Caki2 (cell line): Measurements from ENCODE around the gene COG1. TPM values are rescaled to one million over a fixed set of nuclear protein-coding genes. Genes with fewer than 3 reads are reported as not detected.

Experiments
- DNase-seq: peaks from one replicate; pipeline ENCODE4 v3.0.0-alpha.2; 2015; ENCODE audit warnings: low read depth
- in situ Hi-C: cut with HindIII; loops from 2 replicates; pipeline ENCODE4 v1.10.0; 2016; ENCODE audit warnings: low sequenced_read_pairs, low pct_unique_long_range_greater_than_20kb, mixed read lengths
- total RNA-seq: library from RNA; depleted of rRNA; stranded (reverse); fragments of >200 nt; shearing (Covaris generic); gene quantifications from 2 replicates; pipeline ENCODE4 v1.2.3, GENCODE V29; 2014; ENCODE audit warnings: low replicate concordance

Gene COG1
- total RNA-seq, 1 experiment from 2014 or later = 20.6 TPM

- DNase-seq = no peak
- in situ Hi-C loops = no loop called here
These were observed 25.9 kb upstream of the COG1 start for GRCh38 chr17:73166731-73167581.

GRCh38 chr17:73168667-73169066, 24.2 kb upstream of the COG1 start:
- DNase-seq = no peak
- in situ Hi-C loops = no loop called here

GRCh38 chr17:73170324-73170723, 22.5 kb upstream of the COG1 start:
- no peak for DNase-seq
- in situ Hi-C loops = no loop called here

- in situ Hi-C loops = no loop called here
These were observed 20.6 kb upstream of the COG1 start for GRCh38 chr17:73172252-73172651.

GRCh38 chr17:73174126-73174525, 18.7 kb upstream of the COG1 start:
- in situ Hi-C loops = no loop called here
- DNase-seq = no peak

More at GRCh38 chr17:73172252-73172651, 20.6 kb upstream of the COG1 start:
- no peak for DNase-seq

- no peak for DNase-seq
- in situ Hi-C loops = no loop called here
These were observed 16.8 kb upstream of the COG1 start for GRCh38 chr17:73175962-73176565.

GRCh38 chr17:73179387-73179786, 13.5 kb upstream of the COG1 start:
- no peak for DNase-seq
- in situ Hi-C loops = no loop called here

GRCh38 chr17:73179878-73180277, 13.0 kb upstream of the COG1 start:
- in situ Hi-C loops = no loop called here
- DNase-seq = no peak

GRCh38 chr17:73182616-73183310, 10.1 kb upstream of the COG1 start:
- in situ Hi-C loops = no loop called here
- no peak for DNase-seq

- in situ Hi-C loops = no loop called here
- no peak for DNase-seq
These were observed 8.5 kb upstream of the COG1 start for GRCh38 chr17:73184136-73184993.

GRCh38 chr17:73186283-73187050, 6.4 kb upstream of the COG1 start:
- in situ Hi-C loops = no loop called here
- DNase-seq = no peak

GRCh38 chr17:73187203-73187769, 5.6 kb upstream of the COG1 start:
- in situ Hi-C loops = no loop called here
- no peak for DNase-seq

- no peak for DNase-seq
These were observed 4.8 kb upstream of the COG1 start for GRCh38 chr17:73188011-73188410.

GRCh38 chr17:73189417-73190099, 3.3 kb upstream of the COG1 start:
- in situ Hi-C loops = no loop called here

More at GRCh38 chr17:73188011-73188410, 4.8 kb upstream of the COG1 start:
- in situ Hi-C loops = no loop called here

GRCh38 chr17:73191443-73192205, 1.2 kb upstream of the COG1 start:
- in situ Hi-C loops = no loop called here
- peak; percentile 72 for DNase-seq

More at GRCh38 chr17:73189417-73190099, 3.3 kb upstream of the COG1 start:
- peak; percentile 64 for DNase-seq
